Sciatic nerve (tissue), 2 donors: ENCODE results near the gene LPCAT2. TPM values are rescaled to one million over a fixed set of nuclear protein-coding genes. Genes with fewer than 3 reads are reported as not detected.

Experiments used
- ATAC-seq: fragments of 200-7000 bp; cut with Tn5 transposase; one replicate; pipeline ENCODE4 v1.9.1; 2020; ENCODE audit warnings: mild to moderate bottlenecking, moderate library complexity
- DNase-seq: peaks from one replicate; pipeline ENCODE4 v3.0.0-alpha.2; 2020; ENCODE audit warnings: low spot score
- intact Hi-C: fragments of 100-400 bp; cut with DNase I; formaldehyde crosslinking; loops from one replicate; pipeline ENCODE4 v1.14.2; 2022
- total RNA-seq: library from RNA; stranded (reverse); fragmentation: NEBNext Ultra II Directional; extraction: Animal tissue kit (Norgen Biotek cat#: 25700); gene quantifications from one replicate; pipeline ENCODE4 v1.2.1, GENCODE V29; 2021
- donor health status: DM: no; HTN: no; CAD: no.
- donor health status: DM: no; HTN: no; CAD: no.

The LPCAT2 gene
- total RNA-seq, 1 donor from 2014 or later: 54.0 TPM

DNA sequence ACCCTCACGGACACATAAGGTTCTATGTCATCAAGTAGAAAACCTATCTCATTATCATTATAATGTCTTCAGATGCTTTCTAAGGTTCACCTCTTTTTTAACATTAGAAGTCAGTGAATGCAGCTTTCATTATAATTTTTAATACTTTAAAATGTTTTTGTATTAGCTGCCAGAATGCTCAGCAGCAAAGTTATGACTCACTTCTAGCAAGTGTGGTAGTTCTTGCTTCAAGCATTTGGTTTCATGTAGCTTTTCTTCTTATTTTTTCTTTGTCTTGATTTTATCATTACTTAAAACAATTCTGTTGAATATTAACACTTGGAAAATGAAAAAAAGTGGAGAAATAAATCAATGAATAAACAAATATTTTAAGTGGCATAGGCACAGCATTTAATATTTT, 23.4 kb downstream of the LPCAT2 start:
- ATAC-seq: no peak
- intact Hi-C loops: no loop called here

DNA sequence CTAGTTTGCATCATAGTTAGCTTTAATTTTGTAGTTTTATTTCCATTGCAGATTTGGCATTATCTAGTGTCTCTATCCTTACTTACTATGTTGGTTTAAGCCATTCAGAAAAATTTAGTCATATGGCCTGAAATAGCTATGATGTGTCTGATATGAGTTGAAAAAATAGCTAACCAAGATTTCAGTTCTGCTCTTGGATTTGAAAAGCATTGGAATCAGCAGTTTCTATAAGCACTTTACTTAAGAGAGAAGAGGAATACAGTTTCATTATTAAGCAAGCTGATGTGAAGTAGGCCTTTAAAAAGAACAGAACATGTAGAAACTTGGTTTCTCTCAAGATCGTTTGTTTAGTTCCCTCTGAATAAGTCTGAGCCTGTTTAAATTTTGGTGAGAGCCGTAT, 25.9 kb downstream of the LPCAT2 start:
- no peak for DNase-seq
- intact Hi-C loops: no loop called here

More for the DNA sequence above, 23.4 kb downstream of the LPCAT2 start:
- DNase-seq: no peak

DNA sequence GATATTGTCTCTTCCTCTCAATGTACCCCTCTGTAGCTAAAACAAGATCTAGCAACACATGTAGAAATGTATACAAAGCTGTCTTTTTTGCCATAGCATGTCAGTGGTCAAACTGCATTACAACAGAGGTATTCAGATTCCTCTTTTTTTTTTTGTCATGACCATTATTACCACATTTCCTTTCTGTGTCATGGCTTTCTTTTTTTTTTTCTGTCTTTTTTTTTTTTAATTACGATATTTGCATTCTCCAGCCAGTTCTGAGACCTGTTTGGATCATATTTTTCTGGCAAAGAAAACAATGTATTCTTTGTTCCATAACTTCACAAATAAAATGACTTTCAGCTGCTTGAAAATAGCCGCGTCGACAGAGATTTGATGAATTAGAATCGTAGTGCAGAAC, 30.2 kb downstream of the LPCAT2 start:
- DNase-seq (no peak), ATAC-seq (peak; percentile 58)
- intact Hi-C loops: no loop called here

More for the DNA sequence above, 25.9 kb downstream of the LPCAT2 start:
- ATAC-seq: peak; percentile 17

DNA sequence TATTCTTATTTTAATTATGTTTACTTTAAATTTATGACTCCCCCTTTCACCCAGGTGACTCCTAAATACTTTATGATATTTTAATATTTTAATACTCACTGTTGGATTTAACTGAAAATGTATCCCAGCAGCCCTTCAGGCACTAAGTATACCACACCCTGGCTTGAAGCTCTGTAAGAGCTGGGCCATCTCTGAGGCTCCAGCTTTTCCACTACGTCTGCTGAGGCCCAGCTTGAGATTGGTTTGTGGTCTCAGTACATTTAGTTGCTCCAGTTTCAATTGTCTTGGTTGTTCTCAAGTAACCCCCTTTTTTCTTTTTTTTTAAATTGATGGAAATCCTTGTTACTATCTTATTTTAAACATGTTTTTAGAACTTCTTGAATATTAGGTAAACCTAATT, 30.6 kb downstream of the LPCAT2 start:
- intact Hi-C loops: no loop called here
- DNase-seq (no peak), ATAC-seq (peak; percentile 74)

DNA sequence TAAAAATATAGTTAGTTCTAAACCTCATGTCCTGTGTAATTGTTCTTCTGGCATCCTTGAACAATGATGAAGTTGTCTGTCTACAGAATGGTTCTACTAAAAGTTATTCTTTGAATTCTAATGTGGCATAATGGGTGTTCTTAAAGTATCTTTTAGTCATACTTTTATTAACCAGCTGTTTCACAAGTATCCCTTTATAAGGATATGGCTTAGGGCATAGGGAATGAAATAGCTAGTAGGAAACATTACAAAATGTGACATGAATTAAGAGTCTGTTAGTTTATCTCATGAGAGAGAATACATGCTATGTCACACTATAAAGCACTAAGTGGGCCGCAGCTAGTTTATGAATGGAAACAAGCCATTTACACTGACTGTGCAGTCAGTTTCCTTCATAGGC, 31.3 kb downstream of the LPCAT2 start:
- intact Hi-C loops: no loop called here

DNA sequence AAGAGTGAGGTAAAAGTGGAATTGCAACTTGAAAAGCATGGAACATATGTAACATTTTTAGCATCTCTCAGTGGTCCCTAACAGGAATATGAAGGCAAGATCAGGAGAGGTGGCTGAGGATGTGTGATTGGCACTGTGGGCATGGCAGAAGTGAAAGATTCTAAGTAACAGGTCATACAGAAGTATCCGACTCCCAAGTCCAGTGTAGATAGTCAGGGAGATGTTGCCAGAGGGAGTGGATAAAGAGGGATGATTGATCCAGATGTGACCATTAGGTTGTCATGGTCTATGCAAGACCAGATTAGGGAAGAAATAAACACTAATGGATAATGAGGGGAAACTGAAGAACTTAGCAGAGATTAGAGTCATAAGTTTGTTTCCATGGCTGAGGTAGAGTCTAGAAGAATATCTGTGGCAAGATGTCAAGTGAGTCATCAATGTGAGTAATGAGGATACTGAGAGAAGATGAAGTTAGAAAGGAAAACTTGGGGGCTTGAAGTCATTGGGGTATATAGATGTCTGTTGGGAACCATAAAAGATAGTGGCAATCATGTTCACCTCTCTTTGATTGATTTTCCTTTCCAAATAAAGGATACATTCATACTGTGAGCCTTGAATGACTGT, 33.7 kb downstream of the LPCAT2 start:
- intact Hi-C loops: no loop called here
- ATAC-seq (peak; percentile 60), DNase-seq (no peak)

More for the DNA sequence above, 31.3 kb downstream of the LPCAT2 start:
- DNase-seq (no peak), ATAC-seq (no peak)

DNA sequence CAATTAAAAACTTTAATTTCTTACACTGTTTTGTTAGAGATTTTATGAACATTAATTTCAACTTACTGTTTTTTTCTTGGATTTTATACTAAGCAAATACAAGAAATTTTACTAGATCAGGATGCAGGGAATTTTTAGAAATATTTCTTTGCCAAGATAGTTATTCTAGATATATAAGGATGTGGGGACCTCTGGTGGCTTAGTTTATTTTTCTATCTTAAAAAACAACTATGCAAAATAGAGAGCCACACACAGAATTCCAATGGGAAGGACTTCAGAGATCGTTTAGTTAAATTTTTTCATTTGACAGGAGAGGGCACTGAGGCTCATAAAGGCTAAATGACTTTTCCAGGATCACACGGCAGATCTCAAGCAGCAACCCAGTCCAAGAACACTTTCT, 34.6 kb downstream of the LPCAT2 start:
- ATAC-seq: peak; percentile 59
- intact Hi-C loops: no loop called here
- DNase-seq: no peak

DNA sequence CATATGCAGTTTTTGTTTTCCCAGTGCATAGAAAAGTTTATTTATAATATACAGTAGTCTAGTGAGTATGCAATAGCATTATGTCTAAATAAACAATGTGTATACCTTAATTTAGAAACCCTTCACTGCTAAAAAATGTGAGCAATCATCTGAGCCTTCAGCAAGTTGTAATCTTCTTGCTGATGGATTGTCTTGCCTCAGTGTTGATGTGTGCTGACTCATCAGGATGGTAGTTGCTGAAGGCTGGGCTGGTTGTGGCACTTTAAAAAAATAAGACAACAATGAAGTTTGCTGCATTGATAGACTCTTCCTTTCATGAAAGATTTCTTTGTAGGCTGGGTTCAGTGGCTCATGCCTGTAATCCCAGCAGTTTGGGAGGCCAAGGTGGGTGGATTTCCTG, 43.7 kb downstream of the LPCAT2 start:
- ATAC-seq: no peak
- no peak for DNase-seq
- intact Hi-C loops: no loop called here

DNA sequence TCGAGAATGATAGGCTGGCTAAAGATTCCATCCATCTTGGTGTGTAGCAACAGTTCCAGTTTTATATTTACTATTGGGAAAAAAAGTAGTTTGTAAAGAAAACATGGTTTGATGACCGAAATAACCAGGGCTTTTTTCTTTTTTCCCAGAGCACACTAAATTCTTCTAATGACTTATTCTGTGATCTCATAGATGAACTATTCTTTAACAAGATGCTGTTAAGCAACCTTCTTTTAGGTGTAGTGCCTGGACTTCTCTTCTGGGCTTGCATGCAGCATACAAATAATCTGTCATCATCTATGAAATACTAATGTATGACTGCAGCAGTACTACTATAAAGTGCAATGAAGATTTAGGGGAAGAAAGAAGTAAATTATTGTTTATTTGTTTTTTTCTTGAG, 46.6 kb downstream of the LPCAT2 start:
- no peak for ATAC-seq
- intact Hi-C loops: no loop called here
- no peak for DNase-seq

DNA sequence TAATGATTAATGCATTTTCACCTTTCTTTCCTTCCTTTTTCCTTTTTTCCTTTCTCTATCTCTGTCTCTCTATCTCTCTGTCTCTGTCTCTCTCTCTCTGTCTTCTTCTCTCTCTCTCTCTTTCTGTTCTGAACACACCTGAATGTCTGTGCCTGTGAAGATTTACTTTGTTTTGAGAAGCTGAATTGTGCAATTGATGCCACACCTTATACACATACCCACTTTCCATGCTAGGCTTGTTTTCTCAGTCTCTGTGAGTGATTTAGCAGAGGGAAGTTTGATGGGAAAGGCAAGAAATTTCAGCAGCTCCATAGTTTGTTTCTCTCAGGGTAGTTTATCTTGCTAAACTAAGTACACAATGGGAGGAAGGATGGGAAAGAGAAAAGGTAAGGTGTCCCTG, 48.3 kb downstream of the LPCAT2 start:
- intact Hi-C loops: no loop called here

DNA sequence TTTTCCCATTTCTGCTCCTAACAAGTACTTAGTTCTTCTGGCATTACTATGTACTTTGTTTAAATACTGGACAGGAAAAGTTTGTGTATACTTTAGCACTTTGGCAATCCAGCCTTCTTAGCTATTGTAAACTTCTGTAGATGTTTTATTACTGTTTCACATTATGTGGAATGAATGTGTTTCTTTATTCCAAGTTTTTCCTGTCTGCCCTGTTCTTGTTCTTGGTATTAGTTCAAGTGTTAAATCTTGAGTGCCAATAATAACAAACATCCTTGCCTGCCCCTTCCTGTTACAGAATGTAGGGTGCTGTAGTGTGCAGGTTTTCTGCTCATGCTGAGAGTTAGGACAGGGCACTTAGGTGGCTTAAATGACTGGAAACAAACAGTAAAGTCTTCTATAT, 50.4 kb downstream of the LPCAT2 start:
- DNase-seq (no peak), ATAC-seq (peak; percentile 92)
- intact Hi-C loops: no loop called here

More for the DNA sequence above, 48.3 kb downstream of the LPCAT2 start:
- DNase-seq: no peak
- no peak for ATAC-seq

DNA sequence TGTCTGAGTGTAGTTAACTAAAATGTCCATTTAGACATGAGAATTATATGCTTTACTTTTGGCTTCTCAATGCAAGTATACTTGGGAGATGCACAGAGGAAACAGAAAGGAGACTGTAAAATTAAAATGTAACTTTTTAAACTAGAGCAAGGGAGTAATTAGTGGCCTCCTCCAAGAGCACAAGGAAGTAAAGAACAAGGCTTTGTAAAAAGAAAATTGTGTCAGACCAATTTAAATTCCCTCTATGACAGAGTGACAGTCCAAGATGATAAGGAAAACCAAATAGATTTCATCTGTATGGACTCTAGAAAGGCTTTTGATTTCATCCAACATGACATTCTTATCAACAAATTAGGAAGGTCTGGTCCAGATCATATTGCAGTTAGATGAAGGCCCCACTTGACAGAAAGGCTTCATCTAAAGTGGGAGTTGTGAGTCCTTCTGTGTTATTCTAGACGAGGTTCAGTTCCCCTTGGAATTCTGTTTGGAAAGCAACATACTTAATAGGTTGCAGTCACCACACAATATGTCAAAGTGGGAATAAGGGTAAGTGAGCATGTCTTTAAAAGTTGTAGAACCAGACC, 51.2 kb downstream of the LPCAT2 start:
- DNase-seq (no peak), ATAC-seq (peak; percentile 34)
- intact Hi-C loops: no loop called here

DNA sequence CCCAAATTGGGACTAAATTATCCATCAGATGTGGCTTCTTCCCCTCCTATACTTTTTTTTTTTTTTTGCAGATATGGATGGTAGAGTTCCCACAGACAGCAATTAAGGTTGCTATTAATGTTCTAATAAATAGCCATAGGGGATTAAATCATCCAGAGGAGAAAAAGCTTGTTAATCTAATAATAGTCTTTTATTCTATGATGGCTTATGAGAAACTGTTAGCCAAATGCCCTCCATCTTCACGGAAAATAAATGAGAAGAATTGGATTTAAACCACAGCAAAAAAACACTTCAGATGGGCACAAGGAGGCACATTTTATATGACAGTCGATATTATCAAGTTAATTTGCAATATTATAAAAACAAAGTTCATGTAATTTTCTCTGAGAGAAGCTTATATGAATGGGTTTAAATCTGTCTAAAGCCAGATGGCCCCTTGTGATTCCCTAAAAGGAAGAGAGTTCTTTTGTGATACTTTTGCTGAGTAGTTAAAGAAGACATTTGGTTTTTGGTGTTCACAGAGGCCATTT, 52.5 kb downstream of the LPCAT2 start:
- DNase-seq (no peak), ATAC-seq (no peak)
- intact Hi-C loops: no loop called here

DNA sequence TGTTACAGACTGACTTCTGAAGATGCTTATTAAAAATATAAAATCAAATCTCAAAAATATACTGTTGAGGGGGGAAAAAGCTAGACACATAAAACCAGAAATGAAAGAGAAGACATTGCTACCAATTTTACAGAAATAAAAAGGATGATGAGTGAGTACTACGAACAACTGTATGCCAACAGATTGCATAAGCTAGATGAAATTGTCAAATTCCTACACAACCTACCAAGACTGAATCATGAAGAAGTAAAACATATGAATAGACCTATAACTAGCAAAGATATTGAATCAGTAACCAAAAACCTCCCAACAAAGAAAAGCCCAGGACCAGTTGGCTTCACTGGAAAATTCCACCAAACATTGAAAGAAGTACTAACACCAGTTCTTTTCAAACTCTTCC, 54.1 kb downstream of the LPCAT2 start:
- intact Hi-C loops: no loop called here
- DNase-seq (no peak), ATAC-seq (no peak)

DNA sequence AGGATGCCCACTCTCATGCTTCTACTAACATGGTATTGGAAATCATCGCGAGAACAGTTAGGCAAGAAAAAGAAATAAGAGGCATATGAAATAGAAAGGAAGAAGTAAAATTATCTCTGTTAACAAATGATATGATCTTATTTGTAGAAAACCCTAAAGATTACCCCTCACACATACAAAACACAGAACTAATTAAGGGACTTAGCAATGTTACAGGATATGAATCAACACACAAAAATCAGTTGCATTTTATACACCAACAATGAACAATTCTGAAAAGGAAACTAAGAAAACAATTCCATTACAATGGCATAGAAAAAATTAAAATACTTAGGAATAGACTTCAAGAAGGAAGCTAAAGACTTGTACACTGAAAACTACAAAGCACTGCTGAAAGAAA, 54.9 kb downstream of the LPCAT2 start:
- intact Hi-C loops: no loop called here

DNA sequence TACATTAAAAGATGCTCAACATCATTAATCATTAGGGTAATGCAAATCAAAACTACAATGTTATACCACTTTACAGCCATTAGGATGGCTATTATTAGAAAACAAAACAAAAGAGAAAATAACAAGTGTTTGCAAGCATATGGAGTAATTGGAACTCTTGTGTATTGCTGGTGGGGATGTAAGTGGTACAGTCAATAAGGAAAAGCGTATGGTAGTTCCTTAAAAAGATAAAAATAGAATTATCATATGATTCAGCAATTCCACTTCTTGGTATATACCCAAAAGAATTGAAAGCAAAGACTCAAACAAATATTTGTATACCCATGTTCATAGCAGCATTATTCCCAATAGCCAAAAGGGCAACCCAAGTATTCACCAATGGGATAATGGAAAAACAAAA, 56.2 kb downstream of the LPCAT2 start:
- no peak for ATAC-seq
- DNase-seq: no peak
- intact Hi-C loops: no loop called here

More for the DNA sequence above, 54.9 kb downstream of the LPCAT2 start:
- DNase-seq: no peak
- ATAC-seq: no peak

DNA sequence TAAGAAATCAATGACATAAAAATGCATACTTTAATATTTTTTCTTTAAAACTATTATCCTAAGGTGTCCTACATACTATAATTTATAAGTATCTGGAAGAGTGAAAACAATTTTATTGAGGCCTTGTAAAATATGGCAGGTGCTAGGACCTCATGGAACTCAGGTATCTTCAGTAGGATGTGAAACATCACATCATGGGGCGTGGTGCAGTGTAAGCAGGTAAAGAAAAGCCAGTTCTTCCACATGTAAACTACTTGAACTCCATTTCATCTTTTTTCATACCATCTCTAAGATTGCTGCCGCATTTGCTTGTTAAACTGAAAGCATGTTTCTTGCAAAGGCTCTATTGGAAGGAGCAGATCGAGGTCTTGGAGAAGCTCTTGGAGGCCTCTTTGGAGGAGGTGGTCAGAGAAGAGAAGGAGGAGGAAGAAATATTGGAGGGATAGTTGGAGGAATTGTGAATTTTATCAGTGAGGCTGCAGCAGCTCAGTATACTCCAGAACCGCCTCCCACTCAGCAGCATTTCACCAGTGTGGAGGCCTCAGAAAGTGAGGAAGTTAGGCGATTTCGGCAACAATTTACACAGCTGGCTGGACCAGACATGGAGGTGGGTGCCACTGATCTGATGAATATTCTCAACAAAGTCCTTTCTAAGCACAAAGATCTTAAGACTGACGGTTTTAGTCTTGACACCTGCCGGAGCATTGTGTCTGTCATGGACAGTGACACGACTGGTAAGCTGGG, 57.7 kb downstream of the LPCAT2 start, which contains the start of gene CAPNS2:
Gene CAPNS2, plus strand, starts transcription at position 253 of the 744 bp plus-strand sequence. Its CDS starts 73 bp downstream, at position 326.
- DNase-seq: no peak
- intact Hi-C loops: no loop called here
- ATAC-seq: no peak

DNA sequence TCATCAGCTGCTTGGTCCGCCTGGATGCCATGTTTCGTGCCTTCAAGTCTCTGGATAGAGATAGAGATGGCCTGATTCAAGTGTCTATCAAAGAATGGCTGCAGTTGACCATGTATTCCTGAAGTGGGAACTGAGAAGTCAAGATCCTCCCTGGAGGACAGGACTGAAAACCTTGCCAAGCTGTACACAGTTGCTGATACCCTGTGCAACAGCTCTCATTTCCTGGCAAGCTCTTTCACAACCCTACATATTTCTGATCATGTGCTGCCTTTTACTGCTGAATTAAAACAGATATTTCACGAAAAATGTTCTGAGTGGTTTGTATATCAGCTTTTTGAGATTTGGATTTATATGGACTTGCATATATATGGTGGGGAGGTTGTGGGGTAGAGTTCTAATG, 58.5 kb downstream of the LPCAT2 start:
- ATAC-seq (peak; percentile 58), DNase-seq (no peak)
- intact Hi-C loops: no loop called here

DNA sequence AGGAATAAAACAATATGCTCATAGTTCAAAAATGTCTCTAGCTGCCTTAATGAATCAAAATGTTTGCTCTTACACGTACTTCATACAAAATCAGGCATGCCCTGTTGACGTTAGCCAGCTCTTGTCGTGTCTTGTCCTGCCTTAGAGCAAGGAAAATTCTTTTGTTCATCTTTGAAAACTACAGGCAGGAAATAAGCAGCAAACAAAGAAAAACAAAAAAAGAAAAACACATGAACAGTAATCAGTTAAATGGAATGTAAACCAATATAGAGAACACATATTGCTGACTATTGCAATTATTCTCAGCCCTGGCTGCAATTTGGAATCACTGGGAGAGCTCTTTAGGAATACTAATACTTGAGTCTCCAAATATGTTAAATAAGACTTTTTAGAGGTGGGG, 59.3 kb downstream of the LPCAT2 start:
- ATAC-seq: no peak
- intact Hi-C loops: no loop called here

DNA sequence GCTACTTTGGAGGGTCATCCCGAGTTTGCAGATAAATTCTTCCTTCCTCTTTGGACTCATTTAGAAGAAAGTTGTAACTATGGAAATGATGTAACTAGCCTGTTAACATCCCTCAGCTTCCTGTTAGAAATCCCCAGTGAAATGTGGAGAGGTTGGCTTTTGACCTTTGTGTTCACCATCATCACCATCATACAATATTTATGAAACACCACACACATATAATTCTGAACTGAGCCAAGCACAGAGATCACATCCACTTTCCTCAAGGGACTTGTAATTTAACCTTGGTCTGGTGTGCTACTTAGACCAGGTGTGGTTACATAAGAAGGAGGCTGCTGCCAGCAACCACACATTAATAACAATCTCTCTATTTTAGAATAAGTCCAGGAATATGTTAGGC, 60.2 kb downstream of the LPCAT2 start:
- intact Hi-C loops: no loop called here
- ATAC-seq (peak; percentile 92), DNase-seq (peak; percentile 62)

More for the DNA sequence above, 59.3 kb downstream of the LPCAT2 start:
- DNase-seq: no peak
